GM23248 (cell line): Measurements from ENCODE around the gene PDK4. TPM values are rescaled to one million over a fixed set of nuclear protein-coding genes. Genes with fewer than 3 reads are reported as not detected.

ENCODE experiments used
- DNase-seq: peaks from one replicate; pipeline ENCODE4 v3.0.0-alpha.2; 2015
- H2AFZ ChIP-seq: fragments of 200-600 bp; sonication (generic); 2 replicates; pipeline ENCODE4 v1.6.1; 2016; ENCODE audit warnings: antibody characterized with exemption
- H3F3A ChIP-seq: fragments of 200-600 bp; sonication (generic); 2 replicates; pipeline ENCODE4 v1.6.1; 2016; ENCODE audit warnings: mild to moderate bottlenecking, antibody characterized with exemption, mixed run types; ENCODE audit not compliant: insufficient read depth
- H3K27ac ChIP-seq: fragments of 200-600 bp; sonication (generic); 2 replicates; pipeline ENCODE4 v1.5.1; 2016; ENCODE audit warnings: mild to moderate bottlenecking
- H3K27me3 ChIP-seq: fragments of 200-600 bp; sonication (generic); replicated peaks from 2 replicates; pipeline ENCODE4 v1.6.1; 2016; ENCODE audit warnings: mild to moderate bottlenecking; ENCODE audit not compliant: insufficient read depth
- H3K36me3 ChIP-seq: fragments of 200-600 bp; sonication (generic); 2 replicates; pipeline ENCODE4 v1.6.1; 2016; ENCODE audit warnings: low read depth, mild to moderate bottlenecking
- H3K4me1 ChIP-seq: fragments of 200-600 bp; sonication (generic); 2 replicates; pipeline ENCODE4 v1.6.1; 2016; ENCODE audit warnings: mild to moderate bottlenecking; ENCODE audit not compliant: insufficient read depth
- H3K4me2 ChIP-seq: fragments of 200-600 bp; sonication (generic); one replicate; pipeline ENCODE4 v1.6.1; 2016; ENCODE audit warnings: mild to moderate bottlenecking; ENCODE audit not compliant: unreplicated experiment
- H3K4me3 ChIP-seq: fragments of 200-600 bp; sonication (generic); 2 replicates; pipeline ENCODE4 v1.5.1; 2016; ENCODE audit warnings: mild to moderate bottlenecking
- H3K79me2 ChIP-seq: fragments of 200-600 bp; sonication (generic); 2 replicates; pipeline ENCODE4 v1.6.1; 2016; ENCODE audit warnings: mild to moderate bottlenecking; ENCODE audit not compliant: insufficient read depth
- H3K9ac ChIP-seq: fragments of 200-600 bp; sonication (generic); 2 replicates; pipeline ENCODE4 v1.6.1; 2016; ENCODE audit warnings: mild to moderate bottlenecking
- H3K9me2 ChIP-seq: fragments of 200-600 bp; sonication (generic); 2 replicates; pipeline ENCODE4 v1.6.1; 2016; ENCODE audit warnings: mixed run types, mild to moderate bottlenecking, moderate library complexity; ENCODE audit not compliant: insufficient read depth
- H3K9me3 ChIP-seq: fragments of 200-600 bp; sonication (generic); one replicate; pipeline ENCODE4 v1.6.1; 2017; ENCODE audit warnings: low read depth
- H4K20me1 ChIP-seq: fragments of 200-600 bp; sonication (generic); 2 replicates; pipeline ENCODE4 v1.6.0; 2016; ENCODE audit not compliant: insufficient read depth
- EZH2 ChIP-seq: fragments of 200-600 bp; sonication (generic); IDR thresholded peaks from 2 replicates; pipeline ENCODE4 v1.6.1; 2018; ENCODE audit warnings: antibody characterized with exemption, mild to moderate bottlenecking; ENCODE audit not compliant: insufficient read depth, poor library complexity, severe bottlenecking
- EZH2phosphoT487 ChIP-seq: fragments of 200-600 bp; sonication (generic); IDR thresholded peaks from 2 replicates; pipeline ENCODE4 v1.6.1; 2018; ENCODE audit warnings: antibody characterized with exemption, moderate library complexity, mild to moderate bottlenecking, low read depth; ENCODE audit not compliant: insufficient read depth
- WGBS, 2 experiments: methylation state at CpG; one replicate each; pipeline ENCODE4 v1.1.6; 2015 to 2017; ENCODE audit warnings: low lambda C conversion rate in 2 of 2, low coverage in 1 of 2; ENCODE audit errors: missing lambda C conversion rate in 2 of 2; 5-methylcytosine and 5-hydroxymethylcytosine counted together
- in situ Hi-C: fragments of 300-500 bp; cut with MboI; formaldehyde crosslinking; loops from 2 replicates; pipeline ENCODE4 v1.15.0; 2020
- polyA plus RNA-seq: library from polyadenylated mRNA; unstranded; fragments of >200 nt; fragmentation: Nextera tagmentation; extraction: Ambion mirVana; gene quantifications from 2 replicates; pipeline ENCODE4 v1.2.1, GENCODE V29; 2016
- total RNA-seq: library from RNA; depleted of rRNA; stranded (reverse); fragments of >200 nt; shearing (Covaris generic); gene quantifications from 2 replicates; pipeline ENCODE4 v1.2.3, GENCODE V29; 2014

Gene PDK4
- total and polyA plus RNA-seq, 2 experiments from 2014 or later = 1.4 to 1.5 TPM

DNA sequence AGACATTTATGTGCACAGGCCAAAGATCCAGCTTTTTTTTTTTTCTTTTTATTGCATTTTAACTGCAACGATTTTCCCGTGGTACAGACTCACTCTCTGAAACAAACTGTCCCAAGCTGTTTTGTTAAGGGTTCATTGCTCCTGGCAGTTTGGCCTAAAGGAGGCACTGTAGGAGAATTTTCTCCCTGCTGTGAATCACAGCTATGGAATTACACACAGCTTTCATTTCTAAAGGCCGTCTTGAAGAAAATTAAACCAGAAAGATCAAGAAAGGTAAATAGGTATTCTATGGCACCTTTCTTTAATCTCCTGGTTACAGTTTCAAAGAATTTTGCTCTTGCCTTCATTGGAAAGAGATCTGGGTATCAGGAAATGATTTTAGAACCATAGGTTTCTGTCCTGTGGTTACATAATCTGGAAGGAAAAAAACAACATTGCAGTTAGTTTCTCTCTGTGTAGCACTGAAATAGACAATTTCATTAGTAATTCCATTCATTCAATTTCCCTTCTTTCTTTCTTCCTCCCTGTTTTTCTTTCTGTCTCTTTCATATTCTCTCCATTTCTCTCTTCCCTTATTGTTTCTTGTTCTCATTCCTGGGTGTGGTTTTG is 51.2 kb downstream of the PDK4 start:
- Histone ChIP-seq H3K4me2 (peak overlapping the region; percentile 79), H3K79me2 (no peaks in the 10 kb centered on the region), H3K27ac (no peak overlapping the region), H2AFZ (peak overlapping the region; percentile 86), H3K9me2 (no peaks in the 10 kb centered on the region), H3F3A (no peaks in the 10 kb centered on the region), H3K9ac (peak overlapping the region; percentile 69), H3K4me3 (peak overlapping the region; percentile 71), H3K4me1 (peaks cover 12% of the 10 kb centered on the region), H3K36me3 (no peaks in the 10 kb centered on the region), H3K27me3 (no peaks in the 10 kb centered on the region), H3K9me3 (no peaks in the 10 kb centered on the region), H4K20me1 (no peaks in the 10 kb centered on the region)
- TF ChIP-seq EZH2phosphoT487 = no peak
- no peak for TF ChIP-seq EZH2
- peak; percentile 81 for DNase-seq
- WGBS, 2 experiments = 0 to 1% methylated on average over 3 of the region's 3 CpGs
- in situ Hi-C loops = loop anchor here (25.0 kb wide), 1 partner anchor 317 kb away; no protein-coding TSS in a partner anchor

DNA sequence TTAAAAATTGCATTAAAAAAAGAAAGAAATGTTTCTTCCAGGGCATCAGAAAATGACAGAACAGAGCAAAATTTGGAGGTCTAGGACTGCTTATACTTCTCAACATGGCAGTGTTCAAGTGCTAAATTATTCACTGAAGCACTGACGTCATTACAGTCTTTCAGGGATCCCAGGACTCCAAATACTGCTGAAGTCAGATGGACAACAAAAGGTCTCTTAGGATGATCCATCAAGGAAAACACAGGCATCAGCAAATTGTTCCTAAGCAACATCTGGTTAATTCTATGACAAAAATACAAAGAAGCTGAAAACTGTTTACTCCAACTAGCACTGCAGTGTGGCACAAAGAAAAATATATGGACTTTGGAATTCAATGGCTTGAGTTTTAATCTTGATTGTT is 52.1 kb downstream of the PDK4 start:
- Histone ChIP-seq H3K9me2 (no peaks in the 10 kb centered on the region), H3K27ac (no peak overlapping the region), H3K27me3 (no peaks in the 10 kb centered on the region), H3K4me1 (peaks cover 5% of the 10 kb centered on the region), H3K79me2 (no peaks in the 10 kb centered on the region), H2AFZ (no peak overlapping the region), H3F3A (no peaks in the 10 kb centered on the region), H3K36me3 (no peaks in the 10 kb centered on the region), H3K9me3 (no peaks in the 10 kb centered on the region), H3K4me3 (no peak overlapping the region), H4K20me1 (no peaks in the 10 kb centered on the region), H3K9ac (no peak overlapping the region), H3K4me2 (no peak overlapping the region)
- no peak for DNase-seq
- in situ Hi-C loops = loop anchor here (5.0 to 25.0 kb wide), 2 partner anchors 138 to 318 kb away; no protein-coding TSS in a partner anchor
- TF ChIP-seq EZH2 (no peak), EZH2phosphoT487 (no peak)
- WGBS, 2 experiments = 3 to 13% methylated on average over 1 of the region's 1 CpG

GRCh38 chr7:95543312-95543711 is 53.0 kb downstream of the PDK4 start:
- WGBS, 2 experiments = 72 to 76% methylated on average over 6 of the region's 6 CpGs
- no peak for DNase-seq
- no peak for TF ChIP-seq EZH2
- TF ChIP-seq EZH2phosphoT487 = no peak

GRCh38 chr7:95540366-95540765 is 56.0 kb downstream of the PDK4 start:
- Histone ChIP-seq H3K9ac (no peak overlapping the region), H3K4me1 (peaks cover under 1% of the 10 kb centered on the region), H3K79me2 (no peaks in the 10 kb centered on the region), H3K9me3 (no peaks in the 10 kb centered on the region), H2AFZ (no peak overlapping the region), H3K36me3 (no peaks in the 10 kb centered on the region), H3K9me2 (no peaks in the 10 kb centered on the region), H3K27me3 (0 out of 2 replicates have a peak, but pooled peaks cover 7% of the 10 kb centered on the region), H3K4me2 (no peak overlapping the region), H3F3A (no peaks in the 10 kb centered on the region), H4K20me1 (no peaks in the 10 kb centered on the region), H3K4me3 (no peak overlapping the region), H3K27ac (no peak overlapping the region)
- no peak for DNase-seq
- WGBS, 2 experiments = 85 to 88% methylated on average over 1 of the region's 1 CpG
- TF ChIP-seq EZH2 = no peak
- TF ChIP-seq EZH2phosphoT487 = no peak
- in situ Hi-C loops = loop anchor here (5.0 to 25.0 kb wide), 2 partner anchors 142 to 322 kb away; no protein-coding TSS in a partner anchor

More at GRCh38 chr7:95543312-95543711, 53.0 kb downstream of the PDK4 start:
- no peak overlapping the region for H3K27ac ChIP-seq
- no peaks in the 10 kb centered on the region for H3K9me3 ChIP-seq
- no peaks in the 10 kb centered on the region for H3F3A ChIP-seq
- in situ Hi-C loops = loop anchor here (5.0 to 25.0 kb wide), 2 partner anchors 139 to 319 kb away; no protein-coding TSS in a partner anchor
- no peak overlapping the region for H3K4me3 ChIP-seq
- H3K27me3 ChIP-seq = no peaks in the 10 kb centered on the region
- no peak overlapping the region for H2AFZ ChIP-seq
- H3K36me3 ChIP-seq = no peaks in the 10 kb centered on the region
- no peaks in the 10 kb centered on the region for H4K20me1 ChIP-seq
- H3K9me2 ChIP-seq = no peaks in the 10 kb centered on the region
- H3K79me2 ChIP-seq = no peaks in the 10 kb centered on the region
- no peak overlapping the region for H3K4me2 ChIP-seq
- H3K4me1 ChIP-seq = peaks cover 5% of the 10 kb centered on the region
- H3K9ac ChIP-seq = no peak overlapping the region
